ENCODE measurements around the gene ITSN2. TPM values are rescaled to one million over a fixed set of nuclear protein-coding genes. Genes with fewer than 3 reads are reported as not detected.

ITSN2 gene
- total RNA-seq, 4 donors from 2014 or later = 32.8 to 58.0 (median 41.4) TPM

DNA sequence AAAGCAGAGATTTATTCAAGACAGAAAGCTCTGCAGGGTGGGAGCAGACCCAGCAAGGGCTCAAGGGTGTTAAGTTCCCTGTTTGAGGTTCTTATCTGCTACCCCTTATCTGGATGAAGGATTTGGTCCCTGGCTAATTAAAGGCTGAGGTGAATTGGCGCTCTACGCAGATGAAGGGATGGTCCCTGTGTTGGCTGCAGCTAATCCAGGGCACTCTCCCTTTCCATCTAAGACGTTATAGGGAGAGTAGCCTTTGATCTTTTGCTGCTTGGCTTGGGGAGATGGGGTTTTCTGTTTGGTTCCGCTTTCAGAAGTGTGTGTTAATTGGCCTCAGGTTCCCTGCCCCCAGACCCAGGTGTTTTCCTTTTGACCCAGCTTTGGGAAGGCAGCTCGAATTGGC is 168.5 kb downstream of the ITSN2 start:
- H3K4me3 ChIP-seq = no peak overlapping the region
- 60 to 62% methylated on average over 1 to 5 of the region's 5 CpGs for WGBS, 2 donors (ENCODE audit: low coverage in 1 of 2)
- H3K27ac ChIP-seq = no peak overlapping the region
- no peaks in the 10 kb centered on the region for H3K9me3 ChIP-seq
- TF ChIP-seq, protein P1, sequence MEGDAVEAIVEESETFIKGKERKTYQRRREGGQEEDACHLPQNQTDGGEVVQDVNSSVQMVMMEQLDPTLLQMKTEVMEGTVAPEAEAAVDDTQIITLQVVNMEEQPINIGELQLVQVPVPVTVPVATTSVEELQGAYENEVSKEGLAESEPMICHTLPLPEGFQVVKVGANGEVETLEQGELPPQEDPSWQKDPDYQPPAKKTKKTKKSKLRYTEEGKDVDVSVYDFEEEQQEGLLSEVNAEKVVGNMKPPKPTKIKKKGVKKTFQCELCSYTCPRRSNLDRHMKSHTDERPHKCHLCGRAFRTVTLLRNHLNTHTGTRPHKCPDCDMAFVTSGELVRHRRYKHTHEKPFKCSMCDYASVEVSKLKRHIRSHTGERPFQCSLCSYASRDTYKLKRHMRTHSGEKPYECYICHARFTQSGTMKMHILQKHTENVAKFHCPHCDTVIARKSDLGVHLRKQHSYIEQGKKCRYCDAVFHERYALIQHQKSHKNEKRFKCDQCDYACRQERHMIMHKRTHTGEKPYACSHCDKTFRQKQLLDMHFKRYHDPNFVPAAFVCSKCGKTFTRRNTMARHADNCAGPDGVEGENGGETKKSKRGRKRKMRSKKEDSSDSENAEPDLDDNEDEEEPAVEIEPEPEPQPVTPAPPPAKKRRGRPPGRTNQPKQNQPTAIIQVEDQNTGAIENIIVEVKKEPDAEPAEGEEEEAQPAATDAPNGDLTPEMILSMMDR (IDR thresholded peaks at IDR 0.05) = no peak
- TF ChIP-seq EP300 (IDR thresholded peaks at IDR 0.05; ENCODE audit: low read depth) (no peak), POLR2A (IDR thresholded peaks at IDR 0.05) (no peak)
- H3K4me1 ChIP-seq = no peaks in the 10 kb centered on the region
- H3K36me3 ChIP-seq = no peaks in the 10 kb centered on the region
- intact Hi-C loops (cut with DNase I; ENCODE audit: low total_unique reads) (no loop called here), in situ Hi-C loops (cut with MboI; ENCODE audit: low pct_ligation_motif_present in 1 of 4, low pct_unique_long_range_greater_than_20kb in 1 of 4, low sequenced_read_pairs in 3 of 4) (no loop called here)
- H3K27me3 ChIP-seq = no peaks in the 10 kb centered on the region
- DNase-seq = no peak

DNA sequence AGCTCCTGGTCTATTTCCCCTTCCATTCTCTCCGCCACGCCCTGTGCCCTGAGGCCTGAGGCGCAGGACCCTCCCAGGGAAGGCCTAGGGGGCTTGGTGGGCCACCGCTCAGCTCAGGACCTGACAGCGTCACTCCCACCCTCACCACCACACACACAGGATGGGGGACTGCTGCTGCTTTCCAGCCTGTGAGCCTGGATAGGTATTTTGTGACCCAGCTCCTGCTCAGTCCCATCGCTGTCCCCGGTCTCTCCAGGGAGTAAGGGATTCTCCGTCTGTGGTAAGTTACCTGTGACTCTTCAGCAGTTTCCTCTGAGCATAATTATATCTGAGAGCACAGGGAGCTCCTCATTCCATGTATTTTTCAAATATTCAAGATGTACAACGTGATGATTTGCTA is 169.2 kb downstream of the ITSN2 start:
- Histone ChIP-seq H3K4me3 (no peak overlapping the region), H3K9me3 (no peaks in the 10 kb centered on the region), H3K36me3 (no peaks in the 10 kb centered on the region), H3K27me3 (no peaks in the 10 kb centered on the region), H3K27ac (no peak overlapping the region), H3K4me1 (no peaks in the 10 kb centered on the region)
- no peak for DNase-seq
- intact Hi-C loops (cut with DNase I; ENCODE audit: low total_unique reads) = no loop called here
- in situ Hi-C loops (cut with MboI; ENCODE audit: low pct_ligation_motif_present in 1 of 4, low pct_unique_long_range_greater_than_20kb in 1 of 4, low sequenced_read_pairs in 3 of 4) = no loop called here
- WGBS, 2 donors (ENCODE audit: low coverage in 1 of 2) = 81 to 89% methylated on average over 6 to 7 of the region's 9 CpGs
- TF ChIP-seq, protein P1 (IDR thresholded peaks at IDR 0.05) = no peak
- TF ChIP-seq POLR2AphosphoS5 (IDR thresholded peaks at IDR 0.05) = no peak
- TF ChIP-seq POLR2A (IDR thresholded peaks at IDR 0.05) = no peak
- no peak for TF ChIP-seq EP300 (IDR thresholded peaks at IDR 0.05; ENCODE audit: low read depth)

DNA sequence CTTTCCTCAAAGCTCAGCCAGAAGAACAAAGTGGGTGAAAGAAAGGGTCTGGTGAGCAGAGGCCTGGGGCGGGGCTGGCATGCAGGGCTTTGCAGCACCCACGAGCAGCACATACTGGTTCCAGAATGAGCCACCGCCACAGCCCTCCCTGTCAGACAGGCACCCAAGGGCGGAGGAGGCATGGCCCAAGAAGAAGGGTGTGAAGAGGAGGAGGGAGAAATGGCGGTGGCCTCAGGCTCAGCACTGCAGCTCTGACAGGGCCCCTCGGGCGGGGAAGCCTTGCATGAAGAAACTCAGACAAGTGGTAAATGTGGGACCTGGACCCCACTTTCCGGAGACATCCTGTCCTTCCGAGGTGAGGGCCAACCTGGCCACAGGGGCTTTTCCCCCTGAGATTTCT is 169.8 kb downstream of the ITSN2 start:
- H3K27ac ChIP-seq = no peak overlapping the region
- in situ Hi-C loops (cut with MboI; ENCODE audit: low pct_ligation_motif_present in 1 of 4, low pct_unique_long_range_greater_than_20kb in 1 of 4, low sequenced_read_pairs in 3 of 4) = no loop called here
- no peak for DNase-seq

DNA sequence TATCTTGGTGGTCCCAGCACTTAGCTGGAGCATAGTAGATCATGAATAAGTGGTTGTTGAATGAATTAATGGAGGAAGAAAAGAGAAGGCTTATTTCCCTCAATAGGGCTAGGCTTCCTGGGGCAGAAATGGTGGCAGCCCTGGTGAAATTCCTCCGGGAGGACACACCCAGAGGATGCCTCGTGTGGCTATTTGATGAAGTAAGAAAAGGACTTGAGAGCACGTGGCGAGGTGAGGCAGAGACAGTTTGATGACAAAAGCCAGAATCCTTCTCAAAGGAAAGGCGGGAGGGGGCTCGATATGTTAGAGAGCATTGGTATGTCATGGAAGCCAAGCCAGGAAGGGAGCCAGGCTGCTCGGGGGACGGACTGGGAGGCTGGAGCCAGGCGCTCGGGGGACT is 170.8 kb downstream of the ITSN2 start:
- Histone ChIP-seq H3K9me3 (no peaks in the 10 kb centered on the region), H3K4me1 (no peaks in the 10 kb centered on the region), H3K27ac (no peak overlapping the region), H3K36me3 (no peaks in the 10 kb centered on the region), H3K27me3 (no peaks in the 10 kb centered on the region), H3K4me3 (no peak overlapping the region)
- no peak for DNase-seq
- 79 to 81% methylated on average over 10 of the region's 10 CpGs for WGBS, 2 donors (ENCODE audit: low coverage in 1 of 2)
- in situ Hi-C loops (cut with MboI; ENCODE audit: low pct_ligation_motif_present in 1 of 4, low pct_unique_long_range_greater_than_20kb in 1 of 4, low sequenced_read_pairs in 3 of 4) (no loop called here), intact Hi-C loops (cut with DNase I; ENCODE audit: low total_unique reads) (no loop called here)
- TF ChIP-seq, protein P1 (IDR thresholded peaks at IDR 0.05) = no peak
- no peak for TF ChIP-seq EP300 (IDR thresholded peaks at IDR 0.05; ENCODE audit: low read depth)
- TF ChIP-seq POLR2A (IDR thresholded peaks at IDR 0.05) = no peak
- TF ChIP-seq POLR2AphosphoS5 (IDR thresholded peaks at IDR 0.05) = no peak

More for the DNA sequence above, 169.8 kb downstream of the ITSN2 start:
- no peaks in the 10 kb centered on the region for H3K4me1 ChIP-seq
- intact Hi-C loops (cut with DNase I; ENCODE audit: low total_unique reads) = no loop called here
- TF ChIP-seq POLR2A (IDR thresholded peaks at IDR 0.05) = no peak
- TF ChIP-seq, protein P1 (IDR thresholded peaks at IDR 0.05) = no peak
- no peak for TF ChIP-seq POLR2AphosphoS5 (IDR thresholded peaks at IDR 0.05)
- no peak for TF ChIP-seq EP300 (IDR thresholded peaks at IDR 0.05; ENCODE audit: low read depth)
- H3K9me3 ChIP-seq = no peaks in the 10 kb centered on the region
- 74 to 90% methylated on average over 5 to 9 of the region's 9 CpGs for WGBS, 2 donors (ENCODE audit: low coverage in 1 of 2)
- no peaks in the 10 kb centered on the region for H3K27me3 ChIP-seq
- H3K4me3 ChIP-seq = no peak overlapping the region
- no peaks in the 10 kb centered on the region for H3K36me3 ChIP-seq

All from transverse colon (tissue), 4 donors.